Measurements from ENCODE around the gene RAD54L. TPM values are rescaled to one million over a fixed set of nuclear protein-coding genes. Genes with fewer than 3 reads are reported as not detected.
"Not testable (repeated sequence)": the region's sequence is repeated elsewhere in the genome, so short reads cannot be mapped to it uniquely, and the experiment has no call there.

RAD54L gene
- 0.81 TPM for total RNA-seq

- peak; percentile 99 for DNase-seq (ENCODE audit: low spot score)
Measured at GRCh38 chr1:46247436-46248121, at the start of gene RAD54L. RAD54L (plus strand) TSS chr1:46247763; CDS start chr1:46248406, 643 bp downstream.

DNA sequence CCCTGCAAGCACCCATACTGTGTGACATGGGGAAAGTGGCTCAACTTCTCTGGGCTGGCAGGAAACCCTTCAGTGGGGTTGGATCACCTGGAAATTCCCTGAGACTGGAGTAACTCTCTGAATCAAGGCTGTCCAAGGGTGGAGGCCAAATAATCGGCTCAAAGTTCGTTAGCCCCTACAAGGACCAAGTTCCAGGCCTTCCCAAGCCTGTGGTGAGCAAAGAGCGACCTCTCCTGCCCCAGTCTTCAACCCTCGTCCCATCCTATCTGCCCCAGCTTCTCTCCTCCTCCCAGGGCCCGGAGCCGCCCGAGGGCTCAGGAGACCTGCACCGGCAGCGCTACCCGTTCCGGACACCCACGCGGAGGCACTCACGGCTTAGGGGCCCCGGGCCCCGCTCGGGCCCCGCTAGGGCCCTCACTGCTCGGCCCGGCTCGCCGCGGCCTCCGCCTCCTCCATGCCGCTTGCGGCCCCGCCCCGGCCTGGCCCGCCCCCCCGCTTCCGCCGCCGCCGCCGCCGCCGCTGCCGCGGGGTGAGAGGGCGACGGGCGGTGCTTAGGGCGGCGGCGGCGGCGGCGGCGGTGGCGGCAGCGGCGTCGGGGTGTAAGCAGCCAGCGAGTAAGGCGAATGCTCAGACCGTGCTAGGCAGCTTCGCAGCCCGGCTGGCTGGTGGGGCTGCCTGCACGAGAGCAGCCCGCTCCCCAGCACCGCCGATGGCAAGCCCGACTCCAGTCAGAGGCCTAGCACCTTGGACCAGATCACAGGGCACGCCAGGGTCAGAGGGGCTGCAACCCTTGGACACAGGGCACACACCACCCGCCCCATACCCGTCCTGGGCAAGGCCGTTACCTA lies 49.4 kb upstream of the RAD54L start, which contains the start of gene POMGNT1:
Gene POMGNT1, minus strand, starts transcription at position 471 of the 848 bp plus-strand sequence. CDS start 613 bp downstream, outside the sequence.
- peak; percentile 42 for DNase-seq (ENCODE audit: low spot score)

DNA sequence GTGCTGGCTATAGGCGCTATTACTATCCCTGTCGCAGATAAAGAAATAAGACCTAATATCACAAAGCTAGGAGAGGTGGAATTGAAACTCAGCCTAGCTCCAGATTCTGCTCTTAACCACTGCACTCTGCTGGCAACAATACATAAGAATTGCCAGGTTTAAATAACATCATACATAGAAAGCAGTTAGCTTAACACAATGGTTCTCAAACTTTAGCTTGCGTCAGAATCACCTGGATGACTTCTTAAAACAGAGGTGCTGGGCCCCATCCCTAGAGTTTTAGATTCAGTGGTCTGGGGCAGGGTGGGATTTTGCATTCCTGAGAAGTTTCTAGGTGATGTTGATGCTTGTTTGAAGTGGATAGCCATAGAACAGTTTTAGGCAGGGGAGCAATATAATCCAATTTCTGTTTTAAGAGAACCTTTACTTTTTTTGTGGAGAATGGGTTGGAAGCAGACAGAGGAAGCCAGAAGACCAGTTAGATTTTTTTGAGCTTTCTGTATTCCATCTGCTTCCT lies 48.3 kb upstream of the RAD54L start:
- DNase-seq (ENCODE audit: low spot score), result no peak

DNA sequence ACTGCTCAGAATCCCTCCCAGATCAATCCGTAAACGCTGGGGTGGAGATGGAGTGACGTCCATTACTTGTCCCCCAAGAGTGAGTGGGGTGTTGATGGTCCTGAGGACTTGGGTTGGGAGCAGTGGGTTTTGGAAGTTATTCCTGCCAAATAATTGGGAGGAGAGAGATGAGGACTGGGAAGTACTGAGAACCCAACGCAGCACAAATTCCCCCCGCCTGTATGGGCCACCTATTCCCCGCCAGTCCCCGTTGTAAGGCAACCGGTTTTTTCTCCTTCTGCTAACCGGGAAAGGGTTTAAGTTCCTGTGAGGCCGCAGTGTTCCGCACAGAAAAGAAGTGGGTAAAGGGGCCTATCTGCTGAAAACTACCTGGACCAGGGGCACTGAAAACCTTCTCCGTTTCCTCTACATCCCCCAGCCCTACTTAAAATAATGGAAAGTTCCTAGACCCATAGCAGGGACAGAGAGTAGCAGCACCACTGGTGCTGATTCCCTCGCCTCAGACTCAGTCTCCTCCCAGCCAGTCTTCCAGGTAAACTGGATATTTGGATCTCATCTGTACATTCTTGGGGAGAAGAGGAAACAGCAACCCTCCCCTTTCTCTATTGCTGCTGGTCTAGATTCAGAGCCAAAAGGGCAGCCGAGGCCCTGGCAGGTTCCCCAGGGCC lies 43.7 kb upstream of the RAD54L start:
- DNase-seq (ENCODE audit: low spot score), result no peak

- no peak for DNase-seq (ENCODE audit: low spot score)
Measured at GRCh38 chr1:46204406-46204742, 43.2 kb upstream of the RAD54L start.

GRCh38 chr1:46205141-46205540 lies 42.4 kb upstream of the RAD54L start:
- DNase-seq (ENCODE audit: low spot score), result no peak

GRCh38 chr1:46205791-46206190 lies 41.8 kb upstream of the RAD54L start:
- no peak for DNase-seq (ENCODE audit: low spot score)

DNA sequence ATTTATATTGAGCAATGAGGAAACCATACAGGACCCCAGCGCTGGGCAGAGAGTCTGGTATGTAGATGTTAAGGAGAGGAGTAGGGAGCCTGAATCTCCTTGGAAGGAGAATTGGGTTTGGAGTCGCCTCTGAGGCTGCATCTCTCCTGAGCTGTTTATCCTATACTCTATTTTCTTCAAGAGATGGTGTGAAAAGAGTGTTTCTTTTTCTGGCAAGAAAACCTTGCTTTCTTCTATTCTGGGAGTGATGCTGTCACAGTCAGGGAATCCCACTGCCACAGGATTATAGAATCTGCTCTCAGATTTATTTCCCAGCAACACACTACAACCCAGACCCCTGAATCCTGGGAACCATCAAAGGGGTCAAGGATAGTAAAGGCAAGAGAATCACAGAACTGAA lies 41.2 kb upstream of the RAD54L start:
- no peak for DNase-seq (ENCODE audit: low spot score)

- DNase-seq (ENCODE audit: low spot score), result no peak
Measured at GRCh38 chr1:46210561-46210960, 37.0 kb upstream of the RAD54L start.

DNA sequence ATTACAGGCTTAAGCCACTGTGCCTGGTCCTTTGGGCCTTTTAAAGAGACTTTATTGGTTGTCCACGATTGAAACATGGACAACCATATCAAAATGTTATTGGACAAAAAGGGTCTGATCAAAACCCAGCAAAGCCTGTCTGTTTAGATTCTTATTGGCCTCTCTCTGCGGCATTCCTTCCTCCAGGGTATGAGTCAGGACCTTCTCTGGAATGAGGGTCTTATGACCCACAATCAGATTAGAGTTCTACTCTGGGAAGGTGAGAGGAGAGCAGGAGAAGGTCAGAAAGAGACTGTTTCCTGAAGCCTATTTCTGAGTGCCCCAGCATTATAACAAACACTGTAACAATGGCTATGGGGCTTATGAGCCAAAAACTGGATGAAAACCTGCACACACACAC lies 36.5 kb upstream of the RAD54L start:
- DNase-seq (ENCODE audit: low spot score), result no peak

GRCh38 chr1:46215504-46215903 lies 32.1 kb upstream of the RAD54L start:
- no peak for DNase-seq (ENCODE audit: low spot score)

- DNase-seq (ENCODE audit: low spot score), result no peak
Measured at GRCh38 chr1:46218443-46218842, 29.1 kb upstream of the RAD54L start.

GRCh38 chr1:46219551-46220520 lies 27.7 kb upstream of the RAD54L start:
- no peak for DNase-seq (ENCODE audit: low spot score)

DNA sequence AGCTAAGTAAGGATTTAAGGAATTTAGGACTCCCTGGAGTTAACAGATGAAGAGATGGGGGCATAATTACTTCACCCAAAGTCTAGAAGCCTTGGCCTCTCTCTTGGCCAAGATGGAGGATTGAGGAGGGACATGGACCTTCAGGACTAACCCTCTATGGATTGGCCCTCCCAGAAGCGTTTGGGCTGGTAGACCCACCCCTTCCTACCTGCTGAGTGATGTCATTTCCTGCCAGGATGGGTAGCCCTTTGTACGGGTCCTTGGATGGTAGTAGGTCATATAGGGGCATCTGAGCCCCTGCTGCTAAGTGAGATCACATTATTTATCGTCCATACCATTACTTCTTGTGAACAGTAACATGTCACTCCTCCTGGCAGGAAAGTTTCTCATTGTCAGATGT lies 26.8 kb upstream of the RAD54L start:
- no peak for DNase-seq (ENCODE audit: low spot score)

DNA sequence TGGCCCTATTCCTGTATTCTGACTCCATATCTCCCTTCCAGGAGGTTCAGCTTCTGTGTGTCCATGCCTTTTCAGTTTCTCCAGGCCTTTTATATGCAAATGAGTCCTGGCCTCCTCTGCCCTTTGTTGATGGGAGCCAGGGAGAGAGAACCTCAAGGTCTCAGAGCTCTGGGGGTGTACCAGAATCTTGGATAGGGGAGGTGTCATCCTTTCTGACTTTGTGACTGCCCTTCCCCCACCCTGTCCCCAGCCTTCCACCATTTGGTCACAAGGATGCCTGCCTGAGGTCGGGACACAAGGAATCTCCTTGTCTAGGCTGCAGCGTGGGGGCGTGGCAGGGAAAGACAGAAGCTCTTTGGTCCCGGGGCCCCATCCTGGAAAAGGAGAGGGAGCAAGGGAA lies 25.8 kb upstream of the RAD54L start:
- DNase-seq (ENCODE audit: low spot score), result no peak

DNA sequence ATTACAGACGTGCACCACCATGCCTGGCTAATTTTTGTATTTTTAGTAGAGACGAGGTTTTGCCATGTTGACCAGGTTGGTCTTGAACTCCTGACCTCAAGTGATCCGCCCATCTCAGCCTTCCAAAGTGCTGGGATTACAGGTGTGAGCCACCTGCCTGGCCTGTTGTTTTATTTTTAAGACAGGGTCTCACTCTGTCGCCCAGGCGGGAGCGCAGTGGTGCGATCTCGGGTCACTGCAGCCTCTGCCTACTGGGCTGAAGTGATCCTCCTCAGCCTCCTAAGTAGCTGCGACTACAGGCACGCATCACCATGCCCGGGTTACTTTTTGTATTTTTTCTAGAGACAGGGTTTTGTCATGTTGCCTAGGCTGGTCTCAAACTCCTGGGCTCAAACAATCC lies 24.5 kb upstream of the RAD54L start:
- not testable (repeated sequence) for DNase-seq (ENCODE audit: low spot score)

DNA sequence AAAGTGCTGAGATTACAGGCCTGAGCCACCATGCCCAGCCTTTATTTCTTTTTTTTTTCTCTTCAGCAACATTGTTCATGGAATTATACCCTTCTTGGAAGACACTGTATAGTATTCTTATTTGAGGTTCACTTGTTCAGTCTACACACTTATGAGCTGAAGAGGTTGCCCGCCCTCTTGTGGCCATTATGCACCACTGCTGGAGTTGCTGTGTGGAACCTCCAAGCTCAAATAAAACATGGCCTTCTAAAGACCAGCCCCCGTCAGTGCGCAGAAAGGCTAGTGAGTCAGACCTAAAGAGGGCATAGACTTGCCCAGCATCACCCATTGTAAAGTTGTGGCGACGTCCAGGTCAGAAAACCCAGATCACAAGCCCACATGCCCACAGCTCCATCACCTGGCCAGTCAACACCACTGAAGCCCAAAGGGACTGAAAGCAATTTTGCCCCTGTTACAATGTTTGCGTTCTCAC lies 24.1 kb upstream of the RAD54L start:
- DNase-seq (ENCODE audit: low spot score), result peak; percentile 74

DNA sequence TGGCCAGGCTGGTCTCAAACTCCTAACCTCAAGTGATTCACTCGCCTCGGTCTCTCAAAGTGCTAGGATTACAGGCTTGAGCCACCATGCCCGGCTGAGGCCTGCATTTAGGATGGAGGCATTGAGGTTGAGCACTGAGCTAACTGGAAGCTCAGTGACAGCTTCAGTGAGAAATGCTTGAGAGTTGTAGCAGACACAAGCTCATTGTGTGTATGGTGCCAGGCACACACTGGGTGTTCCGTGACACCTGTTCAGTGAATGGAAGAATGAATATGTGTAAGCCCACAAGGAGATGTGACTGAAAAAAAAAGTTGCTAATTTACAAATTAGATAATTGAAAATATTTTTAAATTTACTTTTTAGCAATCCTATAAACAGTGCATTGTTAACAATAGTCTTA lies 22.6 kb upstream of the RAD54L start:
- no peak for DNase-seq (ENCODE audit: low spot score)

DNA sequence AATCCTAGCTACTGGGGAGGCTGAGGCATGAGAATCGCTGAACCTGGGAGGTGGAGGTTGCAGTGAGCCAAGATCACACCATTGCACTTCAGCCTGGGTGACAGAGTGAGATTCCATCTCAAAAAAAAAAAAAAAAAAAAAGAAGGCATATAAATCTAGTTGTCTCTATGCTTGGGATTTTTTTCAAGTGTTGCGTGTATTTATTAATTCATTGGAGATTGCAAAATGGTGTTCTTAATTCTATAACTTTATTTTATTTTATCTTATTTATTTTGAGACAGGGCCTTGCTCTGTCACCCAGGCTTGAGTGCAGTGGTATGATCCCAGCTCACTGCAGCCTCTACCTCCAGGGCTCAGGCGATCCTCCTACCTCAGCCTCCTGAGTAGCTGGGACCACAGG lies 16.3 kb upstream of the RAD54L start:
- DNase-seq (ENCODE audit: low spot score), result not testable (repeated sequence)

GRCh38 chr1:46236882-46237281 lies 10.7 kb upstream of the RAD54L start:
- no peak for DNase-seq (ENCODE audit: low spot score)

DNA sequence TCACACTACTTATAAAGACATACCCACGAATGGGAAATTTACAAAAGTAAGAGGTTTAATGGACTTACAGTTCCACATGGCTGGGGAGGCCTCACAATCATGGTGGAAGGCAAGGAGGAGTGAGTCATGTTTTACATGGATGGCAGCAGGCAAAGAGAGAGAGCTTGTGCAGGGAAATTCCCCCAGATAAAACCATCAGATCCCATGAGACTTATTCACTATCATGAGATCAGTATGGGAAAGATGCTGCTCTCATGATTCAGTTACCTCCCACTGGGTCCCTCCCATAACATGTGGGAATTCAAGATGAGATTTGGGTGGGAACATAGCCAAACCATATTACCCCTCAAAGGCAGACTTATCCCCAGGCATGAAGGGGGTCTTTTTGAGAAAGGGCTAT lies 8.7 kb upstream of the RAD54L start:
- not testable (repeated sequence) for DNase-seq (ENCODE audit: low spot score)
